ENCODE data around the gene PAWR. TPM values are rescaled to one million over a fixed set of nuclear protein-coding genes. Genes with fewer than 3 reads are reported as not detected.

Gene PAWR
- total RNA-seq, 1 experiment from 2014 or later = 176 TPM

DNA sequence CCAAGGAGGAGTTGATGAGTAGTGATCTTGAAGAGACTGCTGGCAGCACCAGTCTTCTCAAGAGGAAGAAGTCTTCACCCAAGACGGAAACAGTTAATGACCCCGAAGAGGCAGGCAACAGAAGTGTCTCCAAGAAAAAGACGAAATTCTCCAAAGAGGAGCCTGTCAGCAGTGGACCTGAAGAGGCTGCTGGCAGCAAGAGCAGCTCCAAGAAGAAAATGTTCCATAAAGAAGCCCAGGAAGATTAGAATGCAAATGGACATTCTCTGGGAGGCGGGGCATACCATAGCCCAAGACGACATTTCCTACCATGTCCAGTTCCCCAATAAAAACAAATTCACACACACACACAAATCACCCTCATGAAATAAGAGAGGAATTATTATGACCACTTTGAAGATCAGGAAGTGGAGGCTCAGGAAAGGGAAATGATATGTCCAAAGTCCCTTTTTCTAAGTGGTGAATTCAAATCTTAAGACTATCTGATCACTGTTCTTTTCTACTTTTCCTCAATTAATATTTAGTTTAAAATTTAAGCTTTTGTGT is 131.8 kb downstream of the PAWR start:
- Histone ChIP-seq H3K18ac (ENCODE audit: insufficient read length, low read depth, low read length) (no peak overlapping the region), H2BK120ac (ENCODE audit: low read depth, low read length, poor library complexity, severe bottlenecking) (no peak overlapping the region), H3K14ac (ENCODE audit: insufficient read depth, low read length) (no peak overlapping the region), H2BK12ac (ENCODE audit: insufficient read length, low read depth, low read length) (no peak overlapping the region), H3K23ac (ENCODE audit: insufficient read length, low read depth, low read length) (no peak overlapping the region), H3K79me1 (ENCODE audit: insufficient read depth, low read depth, low read length, poor library complexity, severe bottlenecking) (no peaks in the 10 kb centered on the region), H3K9me3 (ENCODE audit: control insufficient read depth, low read depth, low read length) (peaks cover 33% of the 10 kb centered on the region), H4K8ac (replicated peaks; ENCODE audit: insufficient read length, low read depth, low read length) (no peak overlapping the region), H3K4ac (ENCODE audit: low read depth, low read length) (no peak overlapping the region), H3K79me2 (ENCODE audit: insufficient read depth, low read length) (no peaks in the 10 kb centered on the region), H4K91ac (ENCODE audit: insufficient read length, low read depth, low read length) (no peak overlapping the region), H2BK5ac (ENCODE audit: insufficient read length, low read length) (no peak overlapping the region), H3K4me1 (ENCODE audit: insufficient read depth, low read length) (0 out of 2 replicates have a peak, but pooled peaks cover 3% of the 10 kb centered on the region), H2AFZ (ENCODE audit: low read length) (no peak overlapping the region), H3K4me2 (ENCODE audit: insufficient read depth, insufficient read length, low read length) (no peak overlapping the region), H3K56ac (ENCODE audit: insufficient read length, low read depth, low read length) (no peak overlapping the region), H2BK15ac (ENCODE audit: low read depth, low read length) (no peak overlapping the region), H3T11ph (ENCODE audit: low read length) (no peak overlapping the region), H3K27ac (ENCODE audit: insufficient read length, low read depth, low read length) (no peak overlapping the region), H2AK5ac (ENCODE audit: insufficient read length, low read length) (no peak overlapping the region), H4K5ac (ENCODE audit: insufficient read length, low read depth, low read length) (no peak overlapping the region), H3K9ac (ENCODE audit: extremely low read depth, insufficient read length, low read length) (no peak overlapping the region), H3K27me3 (ENCODE audit: insufficient read depth, low read length) (no peaks in the 10 kb centered on the region), H2BK20ac (ENCODE audit: low read depth, low read length, poor library complexity, severe bottlenecking) (no peak overlapping the region), H3K23me2 (ENCODE audit: insufficient read length, low read depth, low read length, poor library complexity, severe bottlenecking) (no peaks in the 10 kb centered on the region), H4K20me1 (ENCODE audit: control insufficient read depth, insufficient read depth, insufficient read length) (no peaks in the 10 kb centered on the region)
- no peak overlapping the region for H3K4me3 Mint-ChIP-seq
- H3K9me3 Mint-ChIP-seq = peaks cover 29 to 35% of the 10 kb centered on the region in 2 experiments
- H3K4me1 Mint-ChIP-seq = peaks cover 25 to 26% of the 10 kb centered on the region in 2 experiments
- peak overlapping the region; percentile 2 to 84 (median 81) for H3K27ac Mint-ChIP-seq
- H3K27me3 Mint-ChIP-seq (ENCODE audit: low read depth) = peaks cover 2% of the 10 kb centered on the region; the same call in 1 of the 2 replicates
- TF ChIP-seq, protein P1, sequence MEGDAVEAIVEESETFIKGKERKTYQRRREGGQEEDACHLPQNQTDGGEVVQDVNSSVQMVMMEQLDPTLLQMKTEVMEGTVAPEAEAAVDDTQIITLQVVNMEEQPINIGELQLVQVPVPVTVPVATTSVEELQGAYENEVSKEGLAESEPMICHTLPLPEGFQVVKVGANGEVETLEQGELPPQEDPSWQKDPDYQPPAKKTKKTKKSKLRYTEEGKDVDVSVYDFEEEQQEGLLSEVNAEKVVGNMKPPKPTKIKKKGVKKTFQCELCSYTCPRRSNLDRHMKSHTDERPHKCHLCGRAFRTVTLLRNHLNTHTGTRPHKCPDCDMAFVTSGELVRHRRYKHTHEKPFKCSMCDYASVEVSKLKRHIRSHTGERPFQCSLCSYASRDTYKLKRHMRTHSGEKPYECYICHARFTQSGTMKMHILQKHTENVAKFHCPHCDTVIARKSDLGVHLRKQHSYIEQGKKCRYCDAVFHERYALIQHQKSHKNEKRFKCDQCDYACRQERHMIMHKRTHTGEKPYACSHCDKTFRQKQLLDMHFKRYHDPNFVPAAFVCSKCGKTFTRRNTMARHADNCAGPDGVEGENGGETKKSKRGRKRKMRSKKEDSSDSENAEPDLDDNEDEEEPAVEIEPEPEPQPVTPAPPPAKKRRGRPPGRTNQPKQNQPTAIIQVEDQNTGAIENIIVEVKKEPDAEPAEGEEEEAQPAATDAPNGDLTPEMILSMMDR (conservative IDR thresholded peaks at IDR 0.05) = no peak
- peaks cover 50 to 65% (median 62%) of the 10 kb centered on the region in 3 experiments for H3K36me3 Mint-ChIP-seq (ENCODE audit: insufficient read depth in 1 of 3, low read depth in 3 of 3)
- no CpG with 5 or more reads among the region's 5 CpGs for WGBS (ENCODE audit: extremely low coverage, insufficient read length, low lambda C conversion rate)
- no peak for DNase-seq
